Measurements from ENCODE around the gene MAD1L1.

MAD1L1 gene

DNA sequence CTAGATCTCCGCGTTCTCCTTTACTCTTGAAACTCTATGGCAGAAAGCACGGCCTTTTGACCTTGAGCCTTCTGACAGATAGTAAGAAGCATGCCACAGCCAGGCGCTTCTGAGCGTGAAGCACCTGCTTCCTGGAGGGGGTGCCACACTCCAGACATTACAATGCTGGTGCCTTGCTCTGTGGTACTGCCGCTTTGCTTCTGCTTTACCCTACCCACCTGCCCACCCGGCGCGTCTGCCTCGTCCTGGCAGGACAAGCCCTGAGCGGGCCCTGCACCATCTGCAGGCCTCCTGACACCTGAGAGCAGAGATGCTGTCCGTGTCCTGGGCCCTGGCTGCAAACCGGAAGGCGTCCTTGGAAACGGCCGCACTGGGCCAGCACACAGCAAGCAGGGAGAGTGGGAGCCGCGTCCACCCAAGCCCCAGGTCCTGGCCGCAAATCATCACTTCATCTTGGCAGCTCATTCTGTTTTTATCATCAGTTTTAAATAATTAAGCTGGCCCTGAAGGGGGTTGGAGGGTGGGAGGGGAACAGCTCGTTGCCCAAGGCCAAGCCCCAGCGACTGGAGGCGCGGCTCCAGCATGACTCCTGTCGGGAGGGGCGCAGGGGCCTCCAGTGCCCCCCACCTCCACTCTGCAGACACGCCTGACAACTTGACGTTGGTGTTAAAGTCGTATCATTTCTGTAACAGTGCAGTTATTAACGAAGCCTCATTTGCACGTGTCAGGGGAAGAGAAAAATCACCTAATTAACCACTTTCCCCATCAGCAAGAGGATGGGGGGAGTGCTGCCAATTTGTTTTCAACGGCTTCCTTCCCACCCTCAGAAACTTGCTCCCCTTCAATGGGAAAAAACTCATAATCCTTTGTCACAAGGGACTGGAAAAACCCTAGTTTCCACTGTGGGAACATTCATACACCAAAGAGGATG lies 132.2 kb downstream of the MAD1L1 start:
- no peak for DNase-seq

DNA sequence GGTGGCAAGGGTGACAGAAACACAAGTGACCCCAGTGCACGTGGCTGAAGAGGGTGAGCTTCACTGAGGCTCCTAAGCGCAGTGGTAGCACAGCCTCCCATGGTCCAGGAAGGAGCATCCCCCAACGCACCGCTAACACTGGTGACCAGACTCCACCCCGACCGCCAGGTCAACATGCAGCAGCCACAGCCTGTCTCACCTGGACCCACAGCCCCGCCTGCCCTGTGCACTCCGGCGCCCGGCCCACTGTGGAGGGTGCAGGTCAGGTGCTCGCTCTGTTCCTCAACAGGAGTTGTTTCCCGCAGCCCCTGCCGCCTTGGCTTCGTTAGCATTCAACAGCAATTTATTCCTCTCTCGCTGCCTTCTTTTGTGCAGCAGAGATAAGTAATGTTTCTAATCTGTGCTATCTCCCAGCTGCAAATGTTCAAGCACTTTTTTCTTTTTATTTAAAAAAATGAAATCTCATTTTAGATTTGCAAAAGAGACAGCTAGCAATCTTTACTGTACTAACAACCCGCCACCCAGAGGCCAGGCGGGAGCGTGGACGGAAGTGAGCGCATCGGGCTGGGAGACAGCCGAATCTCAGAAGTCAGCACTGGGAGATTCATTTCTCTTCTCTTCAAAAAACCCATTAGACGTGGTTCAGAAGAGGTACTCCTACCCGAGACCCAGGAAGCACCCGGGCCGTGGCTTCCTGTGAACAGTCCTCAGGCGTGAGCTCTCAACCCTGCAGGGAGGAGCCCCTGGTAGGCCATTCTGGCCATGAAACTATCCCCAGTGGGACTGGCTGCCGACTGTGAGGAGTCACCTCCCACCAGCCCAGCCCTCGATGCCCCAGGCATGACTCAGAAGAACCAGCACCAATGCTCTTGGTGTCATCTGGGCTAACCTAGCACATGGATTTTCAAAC lies 133.4 kb downstream of the MAD1L1 start:
- DNase-seq, result peak; percentile 55

DNA sequence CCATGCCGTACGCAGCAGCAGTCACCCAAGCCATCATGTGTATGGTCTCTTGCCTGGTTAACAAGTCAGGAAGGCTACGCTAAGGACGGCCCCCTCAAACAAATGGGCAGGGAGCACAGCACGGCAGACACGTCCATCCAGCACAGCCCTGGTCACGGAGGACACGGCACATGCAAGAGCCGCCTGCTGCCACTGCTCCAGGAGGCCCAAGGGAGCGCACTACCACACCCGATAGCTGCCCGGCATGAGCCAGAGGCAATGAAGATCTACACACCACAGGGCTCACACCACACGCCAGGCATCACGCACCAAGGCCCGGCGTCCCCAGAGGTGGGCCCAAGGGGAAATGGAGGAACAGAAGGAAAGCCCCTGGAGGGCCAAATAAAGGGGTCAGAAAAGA lies 134.2 kb downstream of the MAD1L1 start:
- no peak for DNase-seq

DNA sequence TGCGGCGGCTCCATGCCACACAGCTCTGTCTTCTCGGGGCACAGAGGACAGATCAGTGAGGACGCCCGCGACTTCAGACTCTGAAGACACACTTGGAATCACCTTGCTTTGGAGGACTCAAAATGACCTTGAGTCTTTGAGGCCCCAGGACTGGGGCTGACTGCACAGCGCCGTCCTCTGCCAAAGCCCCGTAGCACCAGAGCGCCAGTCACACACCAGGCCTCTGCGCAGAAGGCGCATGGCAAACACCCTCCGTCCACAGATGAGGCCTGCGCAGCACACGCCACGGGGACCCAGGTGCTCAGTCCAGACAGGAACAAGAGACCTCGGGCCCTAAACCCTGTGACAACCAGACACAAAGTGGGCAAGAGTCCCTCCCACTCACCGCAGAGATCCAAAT lies 134.7 kb downstream of the MAD1L1 start:
- no peak for DNase-seq

DNA sequence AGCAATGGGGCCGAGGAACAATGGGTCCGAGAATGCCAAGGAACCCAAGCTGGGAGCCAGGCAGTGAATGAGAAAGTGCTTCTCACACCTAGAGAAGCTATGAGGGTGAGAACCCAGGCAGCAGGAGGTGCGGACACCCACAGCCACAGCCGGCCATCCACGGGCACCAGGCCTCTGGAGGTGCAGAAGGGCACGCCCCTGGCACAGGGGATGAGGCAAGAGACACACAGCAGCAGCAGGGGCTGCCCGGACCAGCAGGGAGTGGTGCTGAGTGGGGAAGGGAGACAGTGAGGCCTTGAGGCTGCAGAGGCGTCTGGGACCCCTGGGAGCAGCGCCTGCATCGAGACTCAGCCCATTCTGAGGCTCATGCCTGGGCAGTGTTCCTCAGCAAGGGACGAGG lies 135.3 kb downstream of the MAD1L1 start:
- DNase-seq, result no peak

DNA sequence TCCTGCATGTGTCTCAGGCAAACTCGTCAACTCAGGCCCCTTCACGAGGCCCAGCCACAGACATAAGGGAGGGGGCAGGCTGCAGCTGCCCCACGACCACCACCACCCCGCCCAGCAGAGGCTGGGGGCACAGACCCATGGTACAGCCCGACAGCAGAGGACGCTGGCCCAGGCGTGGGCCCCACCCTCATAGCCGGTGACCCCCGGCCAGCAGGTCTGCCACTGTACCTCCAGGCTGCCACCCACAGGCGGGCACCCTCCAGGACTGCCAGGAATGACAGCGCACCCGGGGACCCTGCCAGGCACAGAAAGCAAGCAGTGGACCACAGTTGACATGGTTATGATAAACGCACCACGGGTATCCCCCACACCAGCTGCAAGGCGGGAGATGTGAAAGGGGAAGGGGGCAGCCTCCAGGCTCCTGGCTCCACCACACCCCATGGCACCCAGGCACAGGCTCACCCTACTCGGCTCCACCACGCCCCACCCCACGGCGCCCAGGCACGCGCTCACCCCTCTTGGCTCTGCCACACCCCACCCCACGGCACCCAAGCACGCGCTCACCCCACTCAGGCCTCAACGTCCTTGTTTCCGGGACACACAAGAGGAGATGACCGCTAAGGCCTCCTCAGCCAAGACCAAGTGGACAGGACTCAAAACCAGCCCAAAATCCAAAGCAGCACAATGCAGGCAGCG lies 135.9 kb downstream of the MAD1L1 start:
- no peak for DNase-seq

DNA sequence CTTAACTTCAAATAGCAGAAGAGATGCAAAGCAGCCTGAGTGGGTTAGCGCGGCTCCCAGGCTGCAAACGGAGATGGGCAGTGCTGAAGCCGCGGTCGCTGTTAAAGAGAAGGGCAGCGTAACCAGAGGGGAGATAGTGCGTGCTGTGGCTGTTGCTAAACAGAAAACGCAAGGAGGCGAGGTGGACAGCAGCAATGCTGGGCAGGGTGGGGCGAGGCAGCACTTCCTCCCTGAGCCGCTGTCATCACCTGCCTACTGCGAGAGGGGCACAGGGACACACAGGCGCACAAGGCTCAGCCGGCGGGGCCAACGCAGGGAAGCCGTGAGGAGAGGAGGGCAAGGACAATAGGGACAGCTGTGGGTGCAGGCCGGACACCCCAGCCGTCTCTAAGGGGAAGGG lies 137.3 kb downstream of the MAD1L1 start:
- no peak for DNase-seq

DNA sequence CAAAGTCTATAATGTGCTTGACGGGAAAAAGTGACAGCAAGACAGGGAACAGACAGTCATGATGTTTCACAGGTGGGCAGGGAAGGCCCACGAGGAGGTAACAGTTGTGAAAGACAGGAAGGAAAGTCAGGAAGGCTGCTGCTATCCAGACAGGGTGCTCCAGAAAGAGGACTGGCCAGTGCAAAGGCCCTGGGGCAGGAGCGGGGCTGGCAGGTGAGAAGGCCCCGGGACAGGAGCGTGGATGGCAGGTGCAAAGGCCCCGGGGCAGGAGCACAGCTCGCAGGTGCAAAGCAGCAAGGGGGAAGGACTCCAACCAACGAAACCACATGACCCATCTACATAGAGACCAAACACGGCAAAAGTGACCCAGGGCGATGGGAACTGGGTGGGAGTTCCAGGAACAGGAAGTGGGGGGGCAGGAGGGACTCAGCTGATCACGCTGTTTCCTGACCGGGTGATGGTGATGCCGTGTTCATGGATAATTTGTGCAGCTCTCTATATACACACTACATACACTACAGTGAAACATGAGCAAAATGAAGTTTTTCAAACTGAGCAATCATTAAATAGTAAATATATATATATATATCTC lies 138.2 kb downstream of the MAD1L1 start:
- DNase-seq, result no peak

DNA sequence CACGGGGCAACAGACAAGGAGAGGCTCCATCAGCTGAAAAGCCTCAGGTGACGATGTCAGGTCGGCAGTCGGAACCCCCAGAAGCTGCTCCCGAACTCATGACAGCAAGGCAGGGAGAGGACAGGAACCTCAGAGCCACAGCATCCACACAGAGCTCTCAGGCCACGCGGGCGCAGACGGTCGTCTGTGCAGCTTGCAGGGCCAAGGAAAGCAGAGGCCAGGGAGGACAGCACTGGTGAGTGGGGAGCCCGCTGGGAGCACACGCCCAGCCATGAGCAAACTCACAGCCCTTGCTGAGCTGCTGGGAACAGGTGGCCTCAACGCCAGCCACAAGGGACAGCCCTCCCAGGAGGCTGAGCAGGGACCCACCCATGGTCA lies 138.9 kb downstream of the MAD1L1 start:
- no peak for DNase-seq

DNA sequence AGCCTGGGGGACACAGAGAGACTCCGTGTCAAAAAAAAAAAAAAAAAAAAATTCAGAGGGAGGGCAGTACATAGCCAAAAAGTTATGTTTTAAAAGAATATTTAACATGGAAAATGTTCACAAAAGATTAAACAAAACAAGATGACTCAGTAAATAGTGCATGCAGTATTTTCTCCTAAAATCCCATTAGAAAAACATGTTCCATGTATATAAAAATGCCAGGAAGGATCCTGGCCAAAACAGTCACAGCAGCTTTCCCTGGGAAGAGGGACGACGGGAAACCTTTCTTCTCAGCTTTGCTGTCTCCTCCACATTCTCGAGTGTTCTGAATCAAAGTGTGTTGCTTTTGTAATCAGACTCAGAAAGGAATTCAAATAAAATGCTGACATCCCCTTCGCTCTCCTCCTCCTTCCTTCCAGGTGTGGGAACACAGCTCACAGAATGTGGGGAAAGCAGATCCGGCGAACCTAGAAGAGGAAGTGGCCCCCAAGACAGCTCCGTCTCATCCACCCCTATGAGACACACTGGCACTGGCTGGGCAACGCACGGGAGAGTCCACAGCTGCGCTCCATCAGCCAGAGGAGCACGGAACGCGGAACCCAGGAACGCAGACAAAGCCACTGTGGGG lies 139.4 kb downstream of the MAD1L1 start:
- peak; percentile 70 for DNase-seq

DNA sequence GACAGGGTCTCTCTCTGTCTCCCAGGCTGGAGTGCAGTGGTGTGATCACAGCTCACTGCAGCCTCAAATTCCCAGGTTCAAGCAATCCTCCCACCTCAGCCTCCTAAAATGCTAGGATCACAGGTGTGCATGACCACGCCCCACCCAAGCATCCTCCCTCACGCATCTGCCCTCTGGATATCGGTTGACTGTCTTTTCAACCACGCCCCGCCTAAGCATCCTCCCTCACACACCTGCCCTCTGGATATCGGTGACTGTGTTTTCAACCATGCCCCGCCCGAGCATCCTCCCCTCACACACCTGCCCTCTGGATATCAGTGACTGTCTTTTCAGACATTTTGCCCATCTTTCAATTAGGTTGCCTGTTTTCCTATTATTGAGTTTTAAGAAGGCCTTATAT lies 140.5 kb downstream of the MAD1L1 start:
- no peak for DNase-seq

DNA sequence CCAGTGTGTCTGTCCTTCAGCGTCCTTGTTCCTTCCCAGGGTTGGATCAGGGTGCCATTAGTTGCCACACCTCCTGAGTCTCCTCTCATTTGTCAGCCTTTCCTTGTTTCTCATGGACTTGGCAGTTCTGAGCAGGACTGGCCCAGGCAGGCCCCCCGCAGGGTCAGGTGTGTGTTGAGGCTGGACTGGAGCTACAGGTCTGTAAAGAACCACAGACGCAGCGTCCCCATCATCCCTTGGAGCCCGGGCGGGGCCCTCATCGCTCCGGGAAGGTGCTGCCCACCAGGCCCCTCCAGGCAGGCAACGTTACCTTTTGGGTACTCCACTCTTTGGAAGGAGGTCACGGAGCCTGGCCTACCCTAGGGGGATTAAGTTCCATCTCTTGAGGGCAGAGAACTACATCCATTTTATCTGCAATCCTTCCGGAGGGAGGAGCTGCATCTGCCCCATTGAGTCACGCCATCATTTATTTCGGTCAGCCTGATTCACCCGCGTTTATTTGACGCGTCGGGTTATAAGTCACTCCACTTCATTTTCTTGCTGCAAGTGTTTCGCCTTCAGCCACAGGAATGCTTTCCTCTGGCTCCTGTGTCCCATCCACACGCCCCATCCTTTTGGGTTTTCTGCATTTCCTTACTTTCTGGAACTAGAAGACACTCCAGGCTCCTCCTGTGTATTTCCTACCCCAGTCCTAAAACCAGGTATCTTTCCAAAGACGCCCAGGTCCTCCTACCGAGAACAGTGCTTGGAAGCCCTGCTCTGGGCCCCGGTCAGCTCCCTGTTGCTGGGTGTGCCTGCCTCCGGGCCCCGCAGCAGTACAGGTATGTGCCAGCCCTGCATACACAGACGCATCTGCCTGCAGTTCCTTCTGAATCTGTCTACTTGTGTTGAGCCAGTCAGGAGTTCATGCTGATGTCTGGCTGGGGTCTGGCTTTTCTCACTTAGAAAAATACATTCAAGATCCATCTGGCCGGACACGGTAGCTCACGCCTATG lies 141.9 kb downstream of the MAD1L1 start:
- no peak for DNase-seq

DNA sequence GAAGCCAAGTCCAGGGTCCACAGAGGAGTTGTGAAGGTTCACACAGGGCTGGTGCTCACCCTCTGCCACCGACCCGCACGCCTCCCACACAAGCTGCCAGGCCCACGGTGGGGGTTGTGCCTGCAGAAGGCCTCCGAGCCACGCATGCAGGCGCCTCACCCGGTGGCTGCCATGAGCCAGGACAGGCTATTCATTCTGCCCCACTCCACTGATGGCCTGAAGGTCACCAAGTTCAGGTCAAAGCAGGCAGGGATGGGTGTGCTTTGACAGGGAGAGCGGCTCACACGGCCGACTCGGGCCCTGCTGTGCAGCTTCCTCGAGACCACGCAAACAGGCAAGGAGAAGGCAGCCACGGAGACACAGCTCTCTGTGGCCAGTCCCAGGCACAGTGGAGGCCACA lies 143.9 kb downstream of the MAD1L1 start:
- no peak for DNase-seq

DNA sequence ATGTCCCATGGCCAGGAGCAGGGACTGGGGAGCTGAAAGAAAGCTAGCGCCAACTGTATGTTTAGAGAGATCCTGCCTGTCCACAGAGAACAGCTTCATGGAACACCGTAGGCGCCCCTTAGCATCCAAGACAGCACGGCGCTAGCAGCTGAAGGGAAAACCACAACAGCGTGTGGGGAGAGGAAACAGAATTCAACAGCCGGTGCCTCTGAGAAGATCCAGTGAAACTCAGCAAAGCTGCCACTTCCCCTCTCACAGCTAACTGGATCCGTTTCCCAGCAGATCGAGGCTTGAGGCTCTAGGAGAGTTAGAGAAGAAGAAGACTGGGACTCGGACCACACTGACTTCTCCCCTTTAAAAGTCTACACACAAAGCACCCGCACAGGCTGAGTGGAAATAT lies 145.0 kb downstream of the MAD1L1 start:
- DNase-seq, result no peak

DNA sequence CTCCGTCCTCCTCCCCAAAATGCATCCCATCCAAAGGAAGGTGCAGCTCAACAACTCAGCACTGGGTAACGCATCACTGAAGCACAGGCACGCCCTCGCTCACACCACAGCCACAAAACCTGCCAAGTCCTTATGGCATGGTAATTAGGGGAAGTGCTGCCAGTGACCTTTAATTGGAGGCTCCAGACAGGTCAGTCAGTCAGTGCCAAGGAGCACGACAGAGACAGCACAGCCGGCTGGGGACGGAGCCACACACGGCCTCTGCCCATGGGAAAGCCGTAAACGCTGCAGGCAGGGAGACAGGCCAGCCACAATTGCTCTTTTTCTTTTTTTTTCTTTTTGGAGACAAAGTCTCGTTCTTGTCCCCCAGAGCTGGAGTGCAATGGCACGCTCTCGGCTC lies 146.5 kb downstream of the MAD1L1 start:
- no peak for DNase-seq

DNA sequence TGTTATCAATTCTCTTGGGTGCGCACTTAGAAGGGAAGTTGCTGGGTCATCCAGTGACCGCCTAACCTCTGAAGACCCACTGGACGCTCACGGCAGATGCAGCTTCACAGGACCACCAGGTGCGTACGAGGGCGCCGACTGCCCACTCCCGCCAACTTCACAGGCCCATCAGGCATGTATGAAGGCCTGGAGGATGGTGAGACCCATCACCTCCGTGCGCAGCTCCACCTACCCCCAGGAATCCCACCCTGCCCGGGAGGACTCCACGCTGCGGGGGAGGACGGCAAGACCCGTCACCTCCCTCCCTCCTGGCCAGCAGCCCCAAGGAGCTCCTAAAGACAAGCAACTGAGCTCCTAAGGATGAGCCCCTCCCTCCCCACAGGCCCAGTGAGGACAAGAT lies 146.9 kb downstream of the MAD1L1 start:
- DNase-seq, result no peak

DNA sequence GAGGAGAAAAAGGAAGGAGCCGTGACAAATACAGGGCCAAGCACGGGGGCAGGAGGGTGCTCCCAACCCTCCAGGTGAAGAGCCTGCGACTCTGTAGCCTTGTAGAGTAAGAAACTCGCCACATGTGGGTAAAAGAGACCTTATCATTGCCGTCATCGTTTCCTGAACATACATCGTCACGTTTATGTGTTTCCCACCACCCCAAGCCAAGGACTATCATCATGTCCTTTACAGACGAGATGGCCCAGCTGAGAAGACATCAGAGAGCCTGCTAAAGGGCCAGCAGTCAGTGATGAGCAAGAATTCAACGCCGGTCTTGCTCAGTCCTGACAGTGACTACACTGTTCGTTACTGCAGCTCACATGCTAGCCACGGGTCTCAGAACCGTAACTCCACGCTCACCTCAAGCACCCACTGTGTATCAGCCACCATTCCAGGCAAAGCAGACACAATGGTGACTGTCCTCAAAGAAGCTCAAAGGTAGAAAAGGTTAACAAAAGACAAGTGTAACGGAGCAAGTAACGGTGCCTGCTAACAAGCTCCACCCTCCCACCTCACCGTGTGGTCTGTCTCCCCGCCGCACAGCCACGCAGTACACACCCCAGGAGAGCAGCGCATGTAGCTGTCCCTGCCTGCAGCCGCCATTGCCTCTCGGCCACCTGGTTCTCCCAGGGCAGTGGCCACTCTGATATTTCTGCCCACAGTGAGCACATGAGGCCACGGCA lies 147.8 kb downstream of the MAD1L1 start:
- DNase-seq, result no peak

DNA sequence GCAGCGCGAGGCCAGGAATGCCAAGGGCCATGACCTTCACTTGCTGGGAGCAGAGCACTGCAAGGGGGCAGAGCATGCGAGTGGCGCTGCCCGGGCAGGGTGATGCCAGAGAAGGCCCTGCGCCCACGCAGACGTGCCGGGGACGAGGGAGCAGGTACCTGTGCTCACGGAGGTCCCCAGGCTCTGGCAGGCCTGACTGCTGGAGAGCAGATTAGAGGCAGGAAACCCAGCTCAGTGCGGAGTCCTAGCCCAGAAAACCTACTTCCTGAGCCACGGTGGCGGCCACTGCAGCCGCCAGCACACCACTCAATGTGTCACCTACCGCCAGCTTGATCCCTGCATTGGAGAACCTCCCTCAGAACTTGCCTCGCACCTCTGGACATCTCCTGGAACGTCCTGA lies 148.4 kb downstream of the MAD1L1 start:
- no peak for DNase-seq

DNA sequence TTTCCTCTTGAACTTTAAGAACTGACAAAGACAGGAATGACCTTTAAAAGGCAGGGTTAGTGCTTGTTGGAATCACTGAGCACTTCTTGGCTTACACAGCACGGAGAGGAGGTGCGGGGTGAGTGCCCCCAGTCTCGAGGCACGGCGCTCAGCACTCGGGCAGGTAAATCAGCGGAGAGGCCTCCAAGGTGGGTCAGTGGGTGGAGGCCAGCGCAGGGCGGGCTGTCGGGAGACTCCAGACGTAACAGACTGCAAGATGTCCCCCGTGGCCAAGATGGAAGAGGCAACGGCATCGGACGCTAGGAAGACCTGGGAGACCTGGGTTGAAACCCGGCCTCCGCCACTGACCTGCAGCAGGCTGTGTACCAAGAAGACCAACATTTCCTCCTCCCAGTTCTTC lies 149.4 kb downstream of the MAD1L1 start:
- DNase-seq, result no peak
